SK-N-SH treated with all-trans-retinoic acid at 6 μM for 48 hours (cell line): ENCODE measurements around the gene TRPM2.

Source experiments
- CSRNP3 ChIP-seq: fragments of 250-450 bp; sonication (Bioruptor Pico); IDR thresholded peaks from 2 replicates; pipeline ENCODE4 v1.5.1; 2021; ENCODE audit warnings: mild to moderate bottlenecking, moderate library complexity
- ESRRG ChIP-seq: fragments of 250-450 bp; sonication (Bioruptor Pico); IDR thresholded peaks from 2 replicates; pipeline ENCODE4 v1.6.1; 2021; ENCODE audit warnings: mild to moderate bottlenecking

GRCh38 chr21:44438531-44439210 lies 85.2 kb downstream of the TRPM2 start:
- no peak for TF ChIP-seq ESRRG (CRISPR knock-in tag)
- no peak for TF ChIP-seq CSRNP3 (CRISPR knock-in tag)
